ENCODE data around the gene KRTAP5-1. TPM values are rescaled to one million over a fixed set of nuclear protein-coding genes. Genes with fewer than 3 reads are reported as not detected.
"Not testable (repeated sequence)": the region's sequence is repeated elsewhere in the genome, so short reads cannot be mapped to it uniquely, and the experiment has no call there.

Gene KRTAP5-1
- total RNA-seq, 2 experiments from 2014 or later = not detected

GRCh38 chr11:1598816-1599215 lies 13.7 kb upstream of the KRTAP5-1 start:
- ATAC-seq = peak; percentile 42
- no peak overlapping the region for H3K4me3 Mint-ChIP-seq
- H3K9me3 Mint-ChIP-seq (ENCODE audit: low read depth) = no peaks in the 10 kb centered on the region
- H3K4me1 Mint-ChIP-seq = peaks cover 5% of the 10 kb centered on the region
- CTCF ChIA-PET = interaction anchor here (0.5 to 1.8 kb wide), 5 partner anchors 24 to 201 kb away, joined by 3 to 7 read pairs (median 4); no protein-coding TSS in a partner anchor
- intact Hi-C loops (cut with DNase I, micrococcal nuclease) = no loop called here
- peaks cover 39% of the 10 kb centered on the region for H3K27me3 Mint-ChIP-seq
- DNase-seq = no peak
- POLR2A ChIA-PET = interaction anchor here (0.6 kb wide), 1 partner anchor 164 kb away, joined by 3 read pairs; no protein-coding TSS in a partner anchor
- no peaks in the 10 kb centered on the region for H3K36me3 Mint-ChIP-seq (ENCODE audit: low read depth)
- H3K27ac Mint-ChIP-seq = no peak overlapping the region

GRCh38 chr11:1598406-1598805 lies 13.3 kb upstream of the KRTAP5-1 start:
- DNase-seq; POLR2A ChIA-PET; H3K4me1 Mint-ChIP-seq; H3K27ac Mint-ChIP-seq; intact Hi-C loops (cut with DNase I, micrococcal nuclease); ATAC-seq; H3K4me3 Mint-ChIP-seq; H3K9me3 Mint-ChIP-seq (ENCODE audit: low read depth); H3K36me3 Mint-ChIP-seq (ENCODE audit: low read depth): not testable (repeated sequence)
- CTCF ChIA-PET = interaction anchor here (1.3 to 1.8 kb wide), 2 partner anchors 24 to 54 kb away, joined by 4 to 7 read pairs; no protein-coding TSS in a partner anchor
- peaks cover 37% of the 10 kb centered on the region for H3K27me3 Mint-ChIP-seq

GRCh38 chr11:1597994-1598380 lies 12.9 kb upstream of the KRTAP5-1 start, which contains the start of gene KRTAP5-2:
TSS of gene KRTAP5-2 (minus strand) at chr11:1598294. CDS start at chr11:1598250, 44 bp downstream.
- Mint-ChIP-seq H3K36me3 (ENCODE audit: low read depth) (no peaks in the 10 kb centered on the region), H3K9me3 (ENCODE audit: low read depth) (no peaks in the 10 kb centered on the region), H3K4me1 (peaks cover 5% of the 10 kb centered on the region), H3K4me3 (no peak within 1 kb of the TSS), H3K27ac (no peak within 1 kb of the TSS), H3K27me3 (peaks cover 34% of the 10 kb centered on the region)
- intact Hi-C loops (cut with DNase I, micrococcal nuclease) = no loop called here
- CTCF ChIA-PET = interaction anchor here (0.7 to 1.8 kb wide), 4 partner anchors 10 to 55 kb away, joined by 3 to 7 read pairs (median 4); no protein-coding TSS in a partner anchor
- no peak for DNase-seq
- ATAC-seq = no peak
- POLR2A ChIA-PET = no interaction called here

GRCh38 chr11:1597331-1597993 lies 12.4 kb upstream of the KRTAP5-1 start:
- no peak for ATAC-seq
- Mint-ChIP-seq H3K9me3 (ENCODE audit: low read depth) (no peaks in the 10 kb centered on the region), H3K4me1 (peaks cover 5% of the 10 kb centered on the region), H3K27me3 (peaks cover 34% of the 10 kb centered on the region), H3K36me3 (ENCODE audit: low read depth) (no peaks in the 10 kb centered on the region), H3K4me3 (no peak overlapping the region), H3K27ac (no peak overlapping the region)
- POLR2A ChIA-PET = no interaction called here
- intact Hi-C loops (cut with DNase I, micrococcal nuclease) = no loop called here
- no peak for DNase-seq
- CTCF ChIA-PET = interaction anchor here (0.5 to 1.8 kb wide), 7 partner anchors 10 to 235 kb away, joined by 3 to 7 read pairs (median 3); no protein-coding TSS in a partner anchor

GRCh38 chr11:1596576-1597121 lies 11.6 kb upstream of the KRTAP5-1 start:
- H3K4me3 Mint-ChIP-seq; intact Hi-C loops (cut with DNase I, micrococcal nuclease); H3K9me3 Mint-ChIP-seq (ENCODE audit: low read depth); H3K27ac Mint-ChIP-seq; DNase-seq; H3K4me1 Mint-ChIP-seq; ATAC-seq; H3K36me3 Mint-ChIP-seq (ENCODE audit: low read depth); POLR2A ChIA-PET: not testable (repeated sequence)
- H3K27me3 Mint-ChIP-seq = peaks cover 30% of the 10 kb centered on the region
- CTCF ChIA-PET = interaction anchor here (0.6 to 1.2 kb wide), 4 partner anchors 9 to 236 kb away, joined by 3 to 4 read pairs (median 3); no protein-coding TSS in a partner anchor

GRCh38 chr11:1595994-1596575 lies 11.0 kb upstream of the KRTAP5-1 start:
- H3K27ac Mint-ChIP-seq; ATAC-seq; DNase-seq; POLR2A ChIA-PET; H3K4me1 Mint-ChIP-seq; H3K36me3 Mint-ChIP-seq (ENCODE audit: low read depth); H3K4me3 Mint-ChIP-seq; H3K9me3 Mint-ChIP-seq (ENCODE audit: low read depth): not testable (repeated sequence)
- intact Hi-C loops (cut with DNase I, micrococcal nuclease) = loop anchor here in 1 of 2 experiments (1.0 kb wide), 1 partner anchor 33 kb away; the partner anchor contains the start of gene KRTAP5-5
- peaks cover 29% of the 10 kb centered on the region for H3K27me3 Mint-ChIP-seq
- CTCF ChIA-PET = interaction anchor here (0.6 to 2.5 kb wide), 8 partner anchors 8 to 30 kb away, joined by 3 to 16 read pairs (median 3); no protein-coding TSS in a partner anchor

GRCh38 chr11:1592628-1593027 lies 7.5 kb upstream of the KRTAP5-1 start:
- no peak for DNase-seq
- H3K4me3 Mint-ChIP-seq = no peak overlapping the region
- H3K36me3 Mint-ChIP-seq (ENCODE audit: low read depth) = peaks cover 5% of the 10 kb centered on the region
- peaks cover 7% of the 10 kb centered on the region for H3K9me3 Mint-ChIP-seq (ENCODE audit: low read depth)
- no peak overlapping the region for H3K27ac Mint-ChIP-seq
- peaks cover 18% of the 10 kb centered on the region for H3K27me3 Mint-ChIP-seq
- ATAC-seq = no peak
- H3K4me1 Mint-ChIP-seq = peaks cover 11% of the 10 kb centered on the region
- ChIA-PET CTCF (no interaction called here), POLR2A (no interaction called here)
- intact Hi-C loops (cut with DNase I, micrococcal nuclease) = no loop called here

- POLR2A ChIA-PET = no interaction called here
- Mint-ChIP-seq H3K27ac (no peak overlapping the region), H3K36me3 (ENCODE audit: low read depth) (peaks cover 5% of the 10 kb centered on the region), H3K4me1 (peaks cover 6% of the 10 kb centered on the region), H3K9me3 (ENCODE audit: low read depth) (peaks cover 7% of the 10 kb centered on the region), H3K27me3 (peaks cover 4% of the 10 kb centered on the region), H3K4me3 (no peak overlapping the region)
- ATAC-seq (no peak), DNase-seq (no peak)
- CTCF ChIA-PET = interaction anchor here (0.7 to 3.7 kb wide), 2 partner anchors 14 to 44 kb away, joined by 3 to 31 read pairs; no protein-coding TSS in a partner anchor
- intact Hi-C loops (cut with DNase I, micrococcal nuclease) = no loop called here
Measured at GRCh38 chr11:1589996-1590395, 4.9 kb upstream of the KRTAP5-1 start.

- CTCF ChIA-PET = interaction anchor here (1.0 to 3.7 kb wide), 3 partner anchors 14 to 449 kb away, joined by 3 to 31 read pairs (median 5); no protein-coding TSS in a partner anchor
- H3K36me3 Mint-ChIP-seq (ENCODE audit: low read depth); ATAC-seq; intact Hi-C loops (cut with DNase I, micrococcal nuclease); H3K4me1 Mint-ChIP-seq; H3K9me3 Mint-ChIP-seq (ENCODE audit: low read depth); H3K27me3 Mint-ChIP-seq; POLR2A ChIA-PET; DNase-seq: not testable (repeated sequence)
- Mint-ChIP-seq H3K4me3 (peak overlapping the region; percentile 29), H3K27ac (peak overlapping the region; percentile 86)
Measured at GRCh38 chr11:1589191-1589963, 4.3 kb upstream of the KRTAP5-1 start.

- ChIA-PET POLR2A (no interaction called here), CTCF (interaction anchor here (2.6 kb wide), 1 partner anchor 12 kb away, joined by 8 read pairs; no protein-coding TSS in a partner anchor)
- Mint-ChIP-seq H3K36me3 (ENCODE audit: low read depth) (peaks cover 5% of the 10 kb centered on the region), H3K27me3 (peaks cover 2% of the 10 kb centered on the region), H3K4me3 (no peak overlapping the region), H3K4me1 (peaks cover 9% of the 10 kb centered on the region), H3K27ac (no peak overlapping the region), H3K9me3 (ENCODE audit: low read depth) (peaks cover 7% of the 10 kb centered on the region)
- DNase-seq = no peak
- no peak for ATAC-seq
- intact Hi-C loops (cut with DNase I, micrococcal nuclease) = no loop called here
Measured at GRCh38 chr11:1586699-1587098, 1.6 kb upstream of the KRTAP5-1 start.

- H3K4me3 Mint-ChIP-seq; CTCF ChIA-PET; DNase-seq; H3K9me3 Mint-ChIP-seq (ENCODE audit: low read depth); POLR2A ChIA-PET; H3K27ac Mint-ChIP-seq; H3K27me3 Mint-ChIP-seq; ATAC-seq; intact Hi-C loops (cut with DNase I, micrococcal nuclease); H3K36me3 Mint-ChIP-seq (ENCODE audit: low read depth); H3K4me1 Mint-ChIP-seq: not testable (repeated sequence)
Measured at GRCh38 chr11:1582909-1583308, 2.2 kb downstream of the KRTAP5-1 start.
